HPDE6-E6E7 (cell line): Measurements from ENCODE around the gene POU6F1.

ENCODE experiments used
- DNase-seq: peaks from one replicate; pipeline ENCODE4 v3.0.0; 2011; ENCODE audit warnings: missing footprints; ENCODE audit errors: extremely low spot score

POU6F1 gene

GRCh38 chr12:51198568-51199365, 19.1 kb downstream of the POU6F1 start:
- DNase-seq, result no peak

GRCh38 chr12:51197736-51198567, 19.9 kb downstream of the POU6F1 start:
- DNase-seq, result no peak

GRCh38 chr12:51196547-51196946, 21.3 kb downstream of the POU6F1 start:
- no peak for DNase-seq

GRCh38 chr12:51195841-51196240, 22.0 kb downstream of the POU6F1 start:
- DNase-seq, result no peak

GRCh38 chr12:51192284-51192671, 25.6 kb downstream of the POU6F1 start:
- DNase-seq, result no peak

- no peak for DNase-seq
Measured at GRCh38 chr12:51191516-51192283, 26.2 kb downstream of the POU6F1 start.

GRCh38 chr12:51190820-51191219, 27.0 kb downstream of the POU6F1 start:
- DNase-seq, result no peak

GRCh38 chr12:51189790-51190355, 28.0 kb downstream of the POU6F1 start:
- DNase-seq, result no peak

- no peak for DNase-seq
Measured at GRCh38 chr12:51188359-51189051, 29.4 kb downstream of the POU6F1 start.

- no peak for DNase-seq
Measured at GRCh38 chr12:51187370-51187987, 30.4 kb downstream of the POU6F1 start.

GRCh38 chr12:51186465-51187085, 31.3 kb downstream of the POU6F1 start:
- DNase-seq, result no peak

- DNase-seq, result no peak
Measured at GRCh38 chr12:51185171-51185717, 32.6 kb downstream of the POU6F1 start.

GRCh38 chr12:51183816-51184215, 34.0 kb downstream of the POU6F1 start:
- DNase-seq, result no peak

- no peak for DNase-seq
Measured at GRCh38 chr12:51183349-51183748, 34.5 kb downstream of the POU6F1 start.

- DNase-seq, result no peak
Measured at GRCh38 chr12:51181558-51181957, 36.3 kb downstream of the POU6F1 start.

- no peak for DNase-seq
Measured at GRCh38 chr12:51177897-51178296, 40.0 kb downstream of the POU6F1 start.

GRCh38 chr12:51174501-51174900, 43.4 kb downstream of the POU6F1 start:
- no peak for DNase-seq

GRCh38 chr12:51172515-51173431, 45.1 kb downstream of the POU6F1 start, which contains the start of gene TFCP2:
TFCP2 (minus strand) TSS chr12:51173135; CDS start chr12:51172422, 713 bp downstream.
- peak; percentile 95 for DNase-seq
